Fibroblast of pulmonary artery (primary cell): ENCODE measurements around the gene BRINP1.

ENCODE experiments used
- DNase-seq: peaks from one replicate; pipeline ENCODE4 v3.0.0-alpha.2; 2010; ENCODE audit warnings: low read depth
- H3K4me3 ChIP-seq: replicated peaks from 2 replicates; pipeline ENCODE4 v1.5.1; 2011; ENCODE audit warnings: low read depth, mild to moderate bottlenecking, control low read depth, low read length, moderate library complexity
- TF ChIP-seq, protein P1 (sequence below): IDR thresholded peaks from 2 replicates; pipeline ENCODE4 v1.5.1; 2011; ENCODE audit warnings: mild to moderate bottlenecking, control low read depth, low read length, inconsistent platforms; ENCODE audit errors: missing control alignments

BRINP1 gene

DNA sequence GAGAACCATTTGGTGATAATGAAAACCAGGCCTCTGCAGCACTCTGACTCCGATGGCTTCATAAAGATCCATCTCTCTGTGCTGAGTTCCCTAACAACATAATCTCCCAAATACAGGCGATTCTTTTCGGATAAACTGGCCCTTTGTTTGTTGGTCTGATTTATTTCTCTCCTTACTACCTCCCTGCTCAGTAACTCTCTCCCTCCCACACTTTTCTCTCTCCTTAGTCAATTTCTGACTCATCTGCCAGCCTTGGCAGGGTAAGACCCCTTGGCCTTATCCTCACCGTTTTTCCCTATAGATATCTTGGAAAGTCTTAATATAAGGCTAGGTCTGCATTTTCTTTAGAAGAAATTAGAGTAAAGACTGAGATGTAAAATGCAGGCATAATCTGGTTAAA lies 128.7 kb downstream of the BRINP1 start:
- no peak for DNase-seq
- TF ChIP-seq, protein P1, sequence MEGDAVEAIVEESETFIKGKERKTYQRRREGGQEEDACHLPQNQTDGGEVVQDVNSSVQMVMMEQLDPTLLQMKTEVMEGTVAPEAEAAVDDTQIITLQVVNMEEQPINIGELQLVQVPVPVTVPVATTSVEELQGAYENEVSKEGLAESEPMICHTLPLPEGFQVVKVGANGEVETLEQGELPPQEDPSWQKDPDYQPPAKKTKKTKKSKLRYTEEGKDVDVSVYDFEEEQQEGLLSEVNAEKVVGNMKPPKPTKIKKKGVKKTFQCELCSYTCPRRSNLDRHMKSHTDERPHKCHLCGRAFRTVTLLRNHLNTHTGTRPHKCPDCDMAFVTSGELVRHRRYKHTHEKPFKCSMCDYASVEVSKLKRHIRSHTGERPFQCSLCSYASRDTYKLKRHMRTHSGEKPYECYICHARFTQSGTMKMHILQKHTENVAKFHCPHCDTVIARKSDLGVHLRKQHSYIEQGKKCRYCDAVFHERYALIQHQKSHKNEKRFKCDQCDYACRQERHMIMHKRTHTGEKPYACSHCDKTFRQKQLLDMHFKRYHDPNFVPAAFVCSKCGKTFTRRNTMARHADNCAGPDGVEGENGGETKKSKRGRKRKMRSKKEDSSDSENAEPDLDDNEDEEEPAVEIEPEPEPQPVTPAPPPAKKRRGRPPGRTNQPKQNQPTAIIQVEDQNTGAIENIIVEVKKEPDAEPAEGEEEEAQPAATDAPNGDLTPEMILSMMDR: no peak
- H3K4me3 ChIP-seq: no peak overlapping the region

DNA sequence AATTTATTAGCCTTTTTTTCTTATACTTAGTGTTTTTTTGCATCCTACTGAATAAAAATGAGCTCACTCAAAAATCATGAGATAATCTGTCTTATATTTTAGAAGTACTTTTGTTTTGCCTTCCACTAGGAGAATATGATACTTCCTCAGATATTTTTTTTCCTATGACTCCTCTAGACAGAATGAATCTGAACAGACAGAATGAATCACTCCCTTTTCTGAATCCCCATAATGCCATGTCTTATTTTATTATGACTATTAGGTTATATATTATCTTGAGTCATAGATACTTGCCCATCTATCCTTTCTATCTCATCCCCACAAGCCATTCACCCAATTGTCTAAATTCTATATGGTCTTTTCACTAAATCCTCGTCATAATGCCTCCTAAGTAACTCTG lies 134.6 kb downstream of the BRINP1 start:
- DNase-seq: no peak
- TF ChIP-seq, protein P1: no peak
- no peak overlapping the region for H3K4me3 ChIP-seq

DNA sequence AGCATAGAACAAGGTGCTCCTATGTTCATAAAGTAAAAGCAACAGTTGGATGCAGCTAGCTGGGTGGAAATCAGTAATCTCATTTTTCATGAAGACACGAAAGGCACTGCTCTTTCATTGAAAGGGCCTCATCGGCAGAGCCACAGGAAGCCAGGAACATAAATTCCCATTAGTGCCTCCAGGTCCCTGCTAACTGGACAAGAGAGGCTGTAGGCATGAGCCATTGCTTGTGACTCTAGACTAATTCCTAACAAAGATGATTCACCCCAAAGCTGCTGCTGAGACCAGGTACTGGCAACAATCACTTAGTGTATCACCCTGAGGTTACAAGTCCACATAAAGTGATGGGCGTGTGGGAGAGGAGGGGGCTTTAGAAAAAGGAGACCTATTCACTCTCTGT lies 141.8 kb downstream of the BRINP1 start:
- no peak overlapping the region for H3K4me3 ChIP-seq
- DNase-seq: no peak
- TF ChIP-seq, protein P1: no peak

DNA sequence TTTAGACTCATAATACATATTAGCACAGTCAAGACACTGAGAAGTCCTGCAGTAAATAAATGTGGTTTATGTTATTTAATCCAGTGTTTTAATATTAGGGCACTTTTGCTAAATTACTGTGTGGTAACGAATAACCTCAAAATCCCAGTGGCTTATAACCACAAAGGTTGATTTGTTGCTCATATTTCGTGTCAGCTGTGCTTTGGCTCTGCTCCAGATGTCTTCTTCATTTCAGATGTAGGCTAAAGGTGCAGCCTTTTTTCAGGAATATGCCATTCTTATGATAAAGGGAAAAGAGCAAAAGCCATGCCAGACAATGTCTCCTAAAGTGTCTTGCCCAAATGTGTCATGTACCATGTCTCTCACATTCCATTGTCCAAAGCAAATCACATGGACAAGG lies 144.8 kb downstream of the BRINP1 start:
- TF ChIP-seq, protein P1: no peak
- DNase-seq: no peak

DNA sequence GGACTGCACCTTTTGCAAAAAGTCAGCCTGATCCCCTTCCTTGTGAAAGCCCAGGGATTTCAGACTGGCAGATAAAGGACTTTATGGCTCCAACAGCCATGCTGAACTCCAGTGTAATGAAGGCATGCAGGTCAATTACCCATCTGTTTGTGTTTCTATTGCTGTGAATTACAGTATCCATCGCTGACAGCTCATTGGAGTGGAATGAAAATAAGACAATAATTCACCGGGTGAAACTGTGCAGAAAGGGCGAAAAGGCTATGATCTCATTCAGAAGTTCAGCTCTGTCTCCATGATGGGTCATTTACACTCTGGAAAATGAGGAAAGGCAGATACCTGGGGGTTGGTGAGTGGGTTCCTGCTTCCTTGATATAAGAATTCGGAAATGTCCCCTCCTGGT lies 148.0 kb downstream of the BRINP1 start:
- H3K4me3 ChIP-seq: no peak overlapping the region
- DNase-seq: no peak

More for the DNA sequence above, 144.8 kb downstream of the BRINP1 start:
- no peak overlapping the region for H3K4me3 ChIP-seq

DNA sequence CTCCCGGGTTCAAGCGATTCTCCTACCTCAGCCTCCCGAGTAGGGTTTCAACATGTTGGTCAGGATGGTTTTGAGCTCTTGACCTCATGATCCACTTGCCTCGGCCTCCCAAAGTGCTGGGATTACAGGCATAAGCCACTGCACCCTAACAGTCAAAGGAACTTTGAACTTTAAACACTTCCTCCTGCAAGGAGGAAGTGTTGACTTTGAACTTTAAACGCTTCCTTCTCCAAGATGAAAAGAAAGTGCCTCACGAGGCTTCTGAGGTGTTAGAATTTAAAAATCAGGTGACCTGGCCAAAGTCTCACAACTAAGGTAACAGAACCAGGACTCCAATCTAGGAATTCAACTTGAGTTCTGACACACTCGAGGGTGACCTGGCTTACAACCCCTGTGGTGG lies 150.9 kb downstream of the BRINP1 start:
- DNase-seq: no peak
- TF ChIP-seq, protein P1: no peak

More for the DNA sequence above, 148.0 kb downstream of the BRINP1 start:
- TF ChIP-seq, protein P1: no peak

DNA sequence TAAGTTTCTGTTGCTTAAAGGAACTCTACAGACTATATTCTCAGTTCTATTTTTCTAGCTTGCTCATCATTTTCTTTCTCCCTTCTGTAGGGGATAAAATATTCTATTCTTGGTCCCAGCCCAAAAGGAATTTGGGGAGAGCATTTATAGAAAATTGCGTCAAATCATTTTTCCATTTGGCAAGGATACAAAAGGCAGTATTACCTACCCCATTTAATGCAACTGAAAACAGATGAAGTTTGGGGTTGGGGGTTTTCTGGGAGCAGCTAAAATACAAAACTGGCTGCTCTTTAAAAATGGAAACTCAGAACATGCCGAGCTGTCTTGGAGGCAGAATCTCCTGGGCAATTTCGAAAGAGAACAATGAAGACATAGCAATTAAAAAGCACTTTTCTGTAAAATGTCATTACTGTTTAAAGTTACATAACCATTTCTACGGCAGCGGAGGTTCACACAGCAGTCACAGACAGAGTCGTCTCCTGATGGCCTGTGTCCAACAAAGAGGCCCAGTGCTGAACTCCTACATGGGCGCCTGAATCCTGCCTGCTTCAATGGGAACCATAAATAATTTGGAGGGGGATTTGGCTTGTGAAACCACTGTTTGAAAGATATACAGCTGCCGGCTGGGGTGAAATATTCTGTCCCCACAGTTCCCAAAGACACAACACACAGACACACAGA lies 152.4 kb downstream of the BRINP1 start:
- TF ChIP-seq, protein P1: no peak
- H3K4me3 ChIP-seq: no peak overlapping the region
- no peak for DNase-seq

More for the DNA sequence above, 150.9 kb downstream of the BRINP1 start:
- no peak overlapping the region for H3K4me3 ChIP-seq
